Lower leg skin (tissue), 4 donors: ENCODE measurements around the gene TNFSF8. TPM values are rescaled to one million over a fixed set of nuclear protein-coding genes. Genes with fewer than 3 reads are reported as not detected.

Source experiments
- DNase-seq, 2 donors: peaks; one replicate each; pipeline ENCODE4 v3.0.0-alpha.2; 2019; ENCODE audit warnings: low spot score in 2 of 2
- H3K4me3 ChIP-seq: fragments of 200-600 bp; sonication (generic); 2 replicates; pipeline ENCODE4 v1.5.1; 2017; ENCODE audit warnings: mild to moderate bottlenecking, low read depth; ENCODE audit not compliant: poor library complexity, severe bottlenecking
- POLR2A ChIP-seq, 2 donors: fragments of 450-650 bp; IDR thresholded peaks; one replicate each; pipeline ENCODE4 v1.6.1; 2016 to 2017; ENCODE audit warnings: antibody characterized with exemption in 2 of 2, mild to moderate bottlenecking in 1 of 2, moderate library complexity in 1 of 2
- WGBS, 2 donors: methylation state at CpG; one replicate each; pipeline ENCODE4 v1.1.5; 2018; 5-methylcytosine and 5-hydroxymethylcytosine counted together
- intact Hi-C: fragments of 100-400 bp; cut with DNase I; formaldehyde crosslinking; loops from one replicate; pipeline ENCODE4 v1.15.0; 2023; ENCODE audit warnings: low total_unique reads
- total RNA-seq, 4 donors: library from RNA; depleted of rRNA; stranded (reverse); fragments of >200 nt; gene quantifications; one replicate each; pipeline ENCODE4 v1.1.0, GENCODE V29; 2016
- TF ChIP-seq, protein P1 (sequence below), 3 donors: fragments of 450-650 bp; IDR thresholded peaks; one replicate each; pipeline ENCODE4 v1.5.1; 2016; ENCODE audit warnings: antibody characterized with exemption in 3 of 3, mild to moderate bottlenecking in 3 of 3, moderate library complexity in 2 of 3

TNFSF8 gene
- total RNA-seq, 4 donors from 2014 or later: 0.27 to 2.5 (median 0.93) TPM

DNA sequence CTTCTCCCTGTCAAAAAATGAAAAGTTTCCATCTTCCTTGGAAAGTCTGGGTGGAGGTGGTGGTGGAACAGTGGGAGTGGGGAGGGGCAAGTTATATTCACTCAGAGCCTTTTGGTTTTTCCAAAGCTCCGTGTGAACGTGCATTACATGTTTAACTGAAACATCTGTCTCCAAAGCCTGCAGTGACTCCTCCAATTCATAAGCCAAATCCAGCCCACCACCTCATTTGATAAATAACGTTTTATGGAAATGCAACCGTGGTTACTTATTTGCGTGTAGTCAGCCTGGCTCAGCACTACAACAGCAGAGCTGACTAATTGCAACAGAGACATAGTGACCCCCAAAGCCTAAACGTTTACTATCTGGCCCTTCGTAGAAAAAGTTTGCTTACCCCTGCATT is 13.9 kb downstream of the TNFSF8 start:
- WGBS, 2 donors: 78 to 80% methylated on average over 7 of the region's 7 CpGs
- TF ChIP-seq POLR2A (IDR thresholded peaks at IDR 0.05): no peak
- TF ChIP-seq, protein P1, sequence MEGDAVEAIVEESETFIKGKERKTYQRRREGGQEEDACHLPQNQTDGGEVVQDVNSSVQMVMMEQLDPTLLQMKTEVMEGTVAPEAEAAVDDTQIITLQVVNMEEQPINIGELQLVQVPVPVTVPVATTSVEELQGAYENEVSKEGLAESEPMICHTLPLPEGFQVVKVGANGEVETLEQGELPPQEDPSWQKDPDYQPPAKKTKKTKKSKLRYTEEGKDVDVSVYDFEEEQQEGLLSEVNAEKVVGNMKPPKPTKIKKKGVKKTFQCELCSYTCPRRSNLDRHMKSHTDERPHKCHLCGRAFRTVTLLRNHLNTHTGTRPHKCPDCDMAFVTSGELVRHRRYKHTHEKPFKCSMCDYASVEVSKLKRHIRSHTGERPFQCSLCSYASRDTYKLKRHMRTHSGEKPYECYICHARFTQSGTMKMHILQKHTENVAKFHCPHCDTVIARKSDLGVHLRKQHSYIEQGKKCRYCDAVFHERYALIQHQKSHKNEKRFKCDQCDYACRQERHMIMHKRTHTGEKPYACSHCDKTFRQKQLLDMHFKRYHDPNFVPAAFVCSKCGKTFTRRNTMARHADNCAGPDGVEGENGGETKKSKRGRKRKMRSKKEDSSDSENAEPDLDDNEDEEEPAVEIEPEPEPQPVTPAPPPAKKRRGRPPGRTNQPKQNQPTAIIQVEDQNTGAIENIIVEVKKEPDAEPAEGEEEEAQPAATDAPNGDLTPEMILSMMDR (IDR thresholded peaks at IDR 0.05): no peak
- intact Hi-C loops: no loop called here
- no peak for DNase-seq
- H3K4me3 ChIP-seq: no peak overlapping the region

DNA sequence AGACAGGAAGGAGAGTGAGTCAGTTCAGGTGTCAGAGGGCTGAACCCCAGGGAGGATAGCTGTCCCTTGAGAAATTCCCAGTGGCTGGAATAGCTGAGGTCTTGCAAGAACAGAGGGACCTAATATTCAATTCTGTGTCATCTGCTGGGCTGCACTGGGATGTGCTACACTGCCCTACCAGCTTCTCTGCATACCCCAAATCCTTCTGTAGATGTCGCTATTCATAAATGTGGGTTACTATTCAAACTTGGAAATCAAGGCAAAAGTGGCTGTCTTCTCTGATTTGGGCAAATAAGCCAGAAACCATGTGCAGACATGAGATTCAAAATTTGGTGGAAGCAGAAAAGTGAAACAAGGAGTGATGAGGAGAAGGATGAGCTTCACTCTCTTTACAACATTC is 16.3 kb downstream of the TNFSF8 start:
- intact Hi-C loops: loop anchor here (5.0 kb wide), 1 partner anchor 177 kb away; no protein-coding TSS in a partner anchor
- no peak for DNase-seq
- no peak for TF ChIP-seq POLR2A (IDR thresholded peaks at IDR 0.05)
- TF ChIP-seq, protein P1 (IDR thresholded peaks at IDR 0.05): no peak
- 83 to 95% methylated on average over 1 of the region's 1 CpG for WGBS, 2 donors
- H3K4me3 ChIP-seq: no peak overlapping the region

DNA sequence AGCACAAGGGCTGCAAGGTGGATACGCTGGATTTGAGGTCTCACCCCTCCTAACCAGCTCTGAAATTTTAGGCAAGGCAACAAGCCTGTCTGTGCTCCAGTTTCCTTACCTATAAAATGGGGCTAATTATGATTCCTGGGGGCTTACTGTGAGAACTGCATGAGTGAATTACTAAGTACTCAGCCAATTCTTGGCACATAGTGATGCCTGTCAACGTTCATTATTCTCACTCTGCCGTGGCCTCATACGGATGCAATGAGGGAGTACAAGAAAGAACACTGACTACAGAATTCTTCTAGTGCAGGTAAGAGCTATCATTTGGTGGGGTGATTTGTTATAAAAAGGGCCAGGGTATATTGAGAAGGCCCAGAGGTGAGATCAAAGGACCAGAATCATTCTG is 16.7 kb downstream of the TNFSF8 start:
- no peak overlapping the region for H3K4me3 ChIP-seq
- intact Hi-C loops: loop anchor here (5.0 kb wide), 1 partner anchor 176 kb away; no protein-coding TSS in a partner anchor
- WGBS, 2 donors: 88 to 93% methylated on average over 4 of the region's 4 CpGs
- DNase-seq: no peak
- TF ChIP-seq POLR2A (IDR thresholded peaks at IDR 0.05): no peak
- TF ChIP-seq, protein P1 (IDR thresholded peaks at IDR 0.05): no peak

DNA sequence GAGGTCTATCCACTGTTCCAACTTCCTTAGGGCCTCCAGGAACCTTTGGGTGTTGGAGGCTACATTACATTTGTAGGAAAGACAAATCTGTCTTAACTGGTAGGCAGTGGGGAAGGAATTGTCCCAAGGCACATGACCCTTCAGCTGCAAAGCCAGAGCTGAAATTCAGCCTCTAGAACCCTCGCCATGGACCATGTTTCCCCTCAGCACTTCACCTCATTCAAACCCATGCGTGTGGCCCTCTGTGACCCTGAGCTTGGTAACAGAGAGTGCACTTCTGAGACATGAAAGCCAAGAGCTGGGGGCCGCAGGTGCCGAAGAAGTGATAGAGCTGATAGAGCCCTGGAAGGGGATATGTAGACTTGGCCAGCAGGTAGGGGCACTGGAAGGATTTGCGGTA is 17.2 kb downstream of the TNFSF8 start:
- TF ChIP-seq, protein P1 (IDR thresholded peaks at IDR 0.05): no peak
- no peak for TF ChIP-seq POLR2A (IDR thresholded peaks at IDR 0.05)
- no peak overlapping the region for H3K4me3 ChIP-seq
- DNase-seq: no peak
- WGBS, 2 donors: 78 to 89% methylated on average over 5 of the region's 5 CpGs
- intact Hi-C loops: loop anchor here (5.0 kb wide), 1 partner anchor 176 kb away; no protein-coding TSS in a partner anchor

DNA sequence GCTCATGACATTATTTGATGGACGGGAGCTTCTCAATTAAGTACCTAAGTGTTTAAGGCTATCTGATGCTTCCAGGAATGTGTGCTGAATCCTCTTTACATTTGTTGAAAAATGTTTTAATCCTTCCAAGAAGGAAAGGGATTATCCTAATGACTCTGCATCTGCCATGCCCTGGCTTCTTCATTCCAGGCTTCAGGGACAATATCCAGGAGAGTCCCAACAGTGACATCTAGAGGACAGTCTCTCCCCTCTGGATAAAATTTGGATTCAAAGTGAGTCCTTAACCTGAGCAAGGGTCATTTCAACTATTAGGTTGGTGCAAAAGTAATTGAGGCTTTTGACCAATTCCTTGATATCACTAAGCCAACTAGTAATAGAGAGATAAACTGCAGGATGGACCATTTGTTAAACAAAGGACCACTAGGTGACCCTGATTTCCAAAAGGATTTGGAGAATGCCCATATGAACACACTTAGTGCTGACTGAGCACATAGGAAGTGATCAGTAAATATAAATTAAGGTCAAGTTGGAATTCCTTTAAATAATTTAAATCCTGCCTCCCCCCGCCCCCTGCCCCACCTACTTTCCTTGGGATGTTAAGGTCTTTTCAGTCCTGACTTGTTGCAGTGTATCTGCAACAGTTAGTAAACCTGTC is 19.1 kb downstream of the TNFSF8 start:
- 46 to 49% methylated on average over 2 of the region's 2 CpGs for WGBS, 2 donors
- no peak overlapping the region for H3K4me3 ChIP-seq
- DNase-seq: no peak
- TF ChIP-seq, protein P1 (IDR thresholded peaks at IDR 0.05): no peak
- no peak for TF ChIP-seq POLR2A (IDR thresholded peaks at IDR 0.05)
- intact Hi-C loops: loop anchor here (5.0 kb wide), 1 partner anchor 174 kb away; no protein-coding TSS in a partner anchor
